Neural cell (in vitro differentiated cells): ENCODE data around the gene ZNF555. TPM values are rescaled to one million over a fixed set of nuclear protein-coding genes. Genes with fewer than 3 reads are reported as not detected.

Experiments used
- H2AFZ ChIP-seq: fragments of 200-600, 300-800 bp; sonication (generic), shearing (Covaris generic); 2 replicates; pipeline ENCODE4 v1.6.0; 2014; ENCODE audit warnings: low read depth, mild to moderate bottlenecking, antibody characterized with exemption, low read length, moderate library complexity
- H3F3A ChIP-seq: fragments of 200-600 bp; shearing (Covaris generic); 2 replicates; pipeline ENCODE4 v1.6.1; 2016; ENCODE audit warnings: mild to moderate bottlenecking, moderate library complexity, mixed read lengths, antibody characterized with exemption, low read length; ENCODE audit not compliant: insufficient read depth, poor library complexity, severe bottlenecking
- H3K27ac ChIP-seq: fragments of 200-600, 300-800 bp; sonication (generic), shearing (Covaris generic); 2 replicates; pipeline ENCODE4 v1.5.1; 2014; ENCODE audit warnings: mild to moderate bottlenecking, low read length, moderate library complexity
- H3K27me3 ChIP-seq: fragments of 300-800, 200-600 bp; sonication (generic), shearing (Covaris generic); 2 replicates; pipeline ENCODE4 v1.6.0; 2014; ENCODE audit warnings: mild to moderate bottlenecking, low read depth, low read length, moderate library complexity; ENCODE audit not compliant: insufficient read depth
- H3K36me3 ChIP-seq: fragments of 300-800, 200-600 bp; sonication (generic), shearing (Covaris generic); 2 replicates; pipeline ENCODE4 v1.5.1; 2014; ENCODE audit warnings: mild to moderate bottlenecking, antibody characterized with exemption, low read length, moderate library complexity; ENCODE audit not compliant: insufficient read depth
- H3K4me2 ChIP-seq: fragments of 300-800, 200-600 bp; sonication (generic), shearing (Covaris generic); 2 replicates; pipeline ENCODE4 v1.6.0; 2014; ENCODE audit warnings: mild to moderate bottlenecking, low read length
- H3K4me3 ChIP-seq: fragments of 300-800, 200-600 bp; sonication (generic), shearing (Covaris generic); 2 replicates; pipeline ENCODE4 v1.5.1; 2014; ENCODE audit warnings: mild to moderate bottlenecking, low read length, moderate library complexity
- H3K79me2 ChIP-seq: fragments of 200-600 bp; shearing (Covaris generic); replicated peaks from 2 replicates; pipeline ENCODE4 v1.6.0; 2014; ENCODE audit warnings: mild to moderate bottlenecking, low read length, moderate library complexity; ENCODE audit not compliant: insufficient read depth
- H3K9ac ChIP-seq: fragments of 300-800, 200-600 bp; sonication (generic), shearing (Covaris generic); 2 replicates; pipeline ENCODE4 v1.6.1; 2016; ENCODE audit warnings: mild to moderate bottlenecking, low read length, mixed read lengths
- H3K9me2 ChIP-seq: fragments of 200-600 bp; shearing (Covaris generic); 2 replicates; pipeline ENCODE4 v1.6.1; 2016; ENCODE audit warnings: mild to moderate bottlenecking, low read length, mixed read lengths; ENCODE audit not compliant: insufficient read depth
- H3K9me3 ChIP-seq: fragments of 200-600, 300-800 bp; sonication (generic), shearing (Covaris generic); 2 replicates; pipeline ENCODE4 v1.6.1; 2016; ENCODE audit warnings: mild to moderate bottlenecking, mixed run types, low read length, moderate library complexity, mixed read lengths
- H4K20me1 ChIP-seq: fragments of 200-600 bp; shearing (Covaris generic); 2 replicates; pipeline ENCODE4 v1.6.1; 2016; ENCODE audit warnings: mild to moderate bottlenecking, mixed run types; ENCODE audit not compliant: insufficient read depth
- CTCF ChIP-seq: fragments of 450-650 bp; IDR thresholded peaks from 2 replicates; pipeline ENCODE4 v1.5.1; 2014; ENCODE audit warnings: antibody characterized with exemption, mild to moderate bottlenecking, moderate library complexity; ENCODE audit not compliant: poor library complexity, severe bottlenecking
- EP300 ChIP-seq: fragments of 450-650 bp; conservative IDR thresholded peaks from 2 replicates; pipeline ENCODE4 v1.6.1; 2014; ENCODE audit warnings: antibody characterized with exemption, mild to moderate bottlenecking, moderate library complexity; ENCODE audit not compliant: poor library complexity, severe bottlenecking
- EZH2 ChIP-seq: fragments of 200-600, 300-800 bp; shearing (Covaris generic), sonication (generic); IDR thresholded peaks from 2 replicates; pipeline ENCODE4 v1.6.1; 2014; ENCODE audit warnings: antibody characterized with exemption, low read length, borderline replicate concordance, mild to moderate bottlenecking; ENCODE audit not compliant: insufficient read depth, poor library complexity, severe bottlenecking
- MXI1 ChIP-seq: fragments of 450-650 bp; conservative IDR thresholded peaks from 2 replicates; pipeline ENCODE4 v1.6.1; 2014; ENCODE audit warnings: antibody characterized with exemption, mild to moderate bottlenecking; ENCODE audit not compliant: poor library complexity, severe bottlenecking
- POLR2AphosphoS5 ChIP-seq: IDR thresholded peaks from 2 replicates; pipeline ENCODE4 v1.6.1; 2012
- RAD21 ChIP-seq: fragments of 450-650 bp; conservative IDR thresholded peaks from 2 replicates; pipeline ENCODE4 v1.6.1; 2014; ENCODE audit warnings: antibody characterized with exemption, mild to moderate bottlenecking, moderate library complexity
- REST ChIP-seq: IDR thresholded peaks from 2 replicates; pipeline ENCODE4 v1.6.1; 2012; ENCODE audit warnings: borderline replicate concordance
- SMC3 ChIP-seq: fragments of 450-650 bp; conservative IDR thresholded peaks from 2 replicates; pipeline ENCODE4 v1.6.1; 2014; ENCODE audit warnings: antibody characterized with exemption, mild to moderate bottlenecking, moderate library complexity; ENCODE audit not compliant: poor library complexity
- TAF1 ChIP-seq: IDR thresholded peaks from 2 replicates; pipeline ENCODE4 v1.6.1; 2012; ENCODE audit warnings: low read depth
- polyA plus RNA-seq: library from polyadenylated mRNA; depleted of rRNA; stranded (reverse); fragments of >200 nt; gene quantifications from 2 replicates; pipeline ENCODE4 v1.2.3, GENCODE V29; 2014

ZNF555 gene
- polyA plus RNA-seq, 1 donor from 2014 or later = 6.5 TPM

- TF ChIP-seq REST (no peak), EP300 (no peak), RAD21 (no peak), TAF1 (no peak), CTCF (no peak), MXI1 (no peak), SMC3 (no peak), EZH2 (no peak), POLR2AphosphoS5 (no peak)
- Histone ChIP-seq H3K36me3 (no peaks in the 10 kb centered on the region), H3K9me3 (no peaks in the 10 kb centered on the region)
Observed at GRCh38 chr19:2795827-2796658, 45.2 kb upstream of the ZNF555 start.

GRCh38 chr19:2796659-2797266 is 44.5 kb upstream of the ZNF555 start:
- Histone ChIP-seq H3K27ac (no peak overlapping the region), H4K20me1 (no peaks in the 10 kb centered on the region), H3K9me3 (no peaks in the 10 kb centered on the region), H3K9me2 (no peaks in the 10 kb centered on the region), H3F3A (no peaks in the 10 kb centered on the region), H3K4me2 (no peak overlapping the region), H3K4me3 (no peak overlapping the region), H3K27me3 (no peaks in the 10 kb centered on the region), H3K36me3 (no peaks in the 10 kb centered on the region), H2AFZ (no peak overlapping the region), H3K9ac (no peak overlapping the region), H3K79me2 (no peaks in the 10 kb centered on the region)
- no peak for TF ChIP-seq TAF1
- no peak for TF ChIP-seq CTCF
- TF ChIP-seq RAD21 = no peak
- TF ChIP-seq SMC3 = no peak
- TF ChIP-seq POLR2AphosphoS5 = no peak
- no peak for TF ChIP-seq MXI1
- TF ChIP-seq EP300 = no peak
- TF ChIP-seq REST = no peak
- TF ChIP-seq EZH2 = no peak

More at GRCh38 chr19:2795827-2796658, 45.2 kb upstream of the ZNF555 start:
- H3K79me2 ChIP-seq = no peaks in the 10 kb centered on the region
- no peaks in the 10 kb centered on the region for H3F3A ChIP-seq
- H4K20me1 ChIP-seq = no peaks in the 10 kb centered on the region
- no peak overlapping the region for H3K4me3 ChIP-seq
- H3K9me2 ChIP-seq = no peaks in the 10 kb centered on the region
- no peak overlapping the region for H3K27ac ChIP-seq
- H2AFZ ChIP-seq = no peak overlapping the region
- no peak overlapping the region for H3K9ac ChIP-seq
- no peaks in the 10 kb centered on the region for H3K27me3 ChIP-seq
- no peak overlapping the region for H3K4me2 ChIP-seq
